ENCODE measurements around the gene DOCK11. TPM values are rescaled to one million over a fixed set of nuclear protein-coding genes. Genes with fewer than 3 reads are reported as not detected.
"Not testable (repeated sequence)": the region's sequence is repeated elsewhere in the genome, so short reads cannot be mapped to it uniquely, and the experiment has no call there.

Gene DOCK11
- total RNA-seq, 1 donor from 2014 or later: 56.0 TPM

GRCh38 chrX:118468122-118468521 is 27.5 kb upstream of the DOCK11 start:
- H3K27ac Mint-ChIP-seq: no peak overlapping the region
- TF ChIP-seq CTCF (IDR thresholded peaks at IDR 0.05): no peak
- DNase-seq (no peak), ATAC-seq (ENCODE audit: low read depth) (no peak)
- no peaks in the 10 kb centered on the region for H3K4me1 Mint-ChIP-seq
- intact Hi-C loops (cut with micrococcal nuclease): no loop called here
- no peaks in the 10 kb centered on the region for H3K36me3 Mint-ChIP-seq (ENCODE audit: low read depth)
- H3K9me3 Mint-ChIP-seq: no peaks in the 10 kb centered on the region
- H3K27me3 Mint-ChIP-seq: no peaks in the 10 kb centered on the region
- H3K4me3 Mint-ChIP-seq: no peak overlapping the region
- ChIA-PET POLR2A (no interaction called here), CTCF (no interaction called here)

GRCh38 chrX:118470721-118471347 is 24.8 kb upstream of the DOCK11 start:
- POLR2A ChIA-PET; H3K36me3 Mint-ChIP-seq (ENCODE audit: low read depth): not testable (repeated sequence)

GRCh38 chrX:118474586-118474985 is 21.0 kb upstream of the DOCK11 start:
- no peaks in the 10 kb centered on the region for H3K9me3 Mint-ChIP-seq
- TF ChIP-seq CTCF (IDR thresholded peaks at IDR 0.05): no peak
- H3K4me1 Mint-ChIP-seq: no peaks in the 10 kb centered on the region
- H3K27me3 Mint-ChIP-seq: no peaks in the 10 kb centered on the region
- ChIA-PET CTCF (no interaction called here), POLR2A (no interaction called here)
- intact Hi-C loops (cut with micrococcal nuclease): no loop called here
- H3K27ac Mint-ChIP-seq: no peak overlapping the region
- ATAC-seq (ENCODE audit: low read depth) (no peak), DNase-seq (no peak)
- H3K4me3 Mint-ChIP-seq: no peak overlapping the region
- H3K36me3 Mint-ChIP-seq (ENCODE audit: low read depth): no peaks in the 10 kb centered on the region

More at GRCh38 chrX:118470721-118471347, 24.8 kb upstream of the DOCK11 start:
- ATAC-seq (ENCODE audit: low read depth); DNase-seq; H3K27ac Mint-ChIP-seq; H3K4me3 Mint-ChIP-seq; H3K4me1 Mint-ChIP-seq; H3K27me3 Mint-ChIP-seq; intact Hi-C loops (cut with micrococcal nuclease); H3K9me3 Mint-ChIP-seq: not testable (repeated sequence)
- CTCF ChIA-PET: interaction anchor here (1.6 kb wide), 1 partner anchor 11 kb away, joined by 4 read pairs; no protein-coding TSS in a partner anchor

GRCh38 chrX:118475903-118476302 is 19.7 kb upstream of the DOCK11 start:
- Mint-ChIP-seq H3K4me3 (no peak overlapping the region), H3K27me3 (no peaks in the 10 kb centered on the region), H3K36me3 (ENCODE audit: low read depth) (no peaks in the 10 kb centered on the region), H3K9me3 (no peaks in the 10 kb centered on the region), H3K27ac (no peak overlapping the region), H3K4me1 (no peaks in the 10 kb centered on the region)
- DNase-seq (no peak), ATAC-seq (ENCODE audit: low read depth) (no peak)
- POLR2A ChIA-PET: no interaction called here
- intact Hi-C loops (cut with micrococcal nuclease): no loop called here
- no peak for TF ChIP-seq CTCF (IDR thresholded peaks at IDR 0.05)
- CTCF ChIA-PET: no interaction called here

- POLR2A ChIA-PET: no interaction called here
- CTCF ChIA-PET: no interaction called here
- no peak overlapping the region for H3K27ac Mint-ChIP-seq
- H3K36me3 Mint-ChIP-seq (ENCODE audit: low read depth): no peaks in the 10 kb centered on the region
- H3K4me3 Mint-ChIP-seq: no peak overlapping the region
- intact Hi-C loops (cut with micrococcal nuclease): loop anchor here (5.0 kb wide), 1 partner anchor 122 kb away; no protein-coding TSS in a partner anchor
- H3K27me3 Mint-ChIP-seq: no peaks in the 10 kb centered on the region
- DNase-seq (no peak), ATAC-seq (ENCODE audit: low read depth) (no peak)
- no peak for TF ChIP-seq CTCF (IDR thresholded peaks at IDR 0.05)
- no peaks in the 10 kb centered on the region for H3K9me3 Mint-ChIP-seq
- H3K4me1 Mint-ChIP-seq: no peaks in the 10 kb centered on the region
These were observed 15.4 kb upstream of the DOCK11 start for GRCh38 chrX:118480172-118480571.

GRCh38 chrX:118482384-118482783 is 13.2 kb upstream of the DOCK11 start:
- ATAC-seq (ENCODE audit: low read depth); CTCF ChIA-PET; POLR2A ChIA-PET; H3K27ac Mint-ChIP-seq; H3K4me3 Mint-ChIP-seq; H3K36me3 Mint-ChIP-seq (ENCODE audit: low read depth); H3K27me3 Mint-ChIP-seq; H3K4me1 Mint-ChIP-seq; H3K9me3 Mint-ChIP-seq; DNase-seq: not testable (repeated sequence)
- intact Hi-C loops (cut with micrococcal nuclease): loop anchor here (5.0 kb wide), 1 partner anchor 120 kb away; no protein-coding TSS in a partner anchor
